NCI-H2196 (cell line): Measurements from ENCODE around the gene ZCCHC7.
"Not testable (repeated sequence)": the region's sequence is repeated elsewhere in the genome, so short reads cannot be mapped to it uniquely, and the experiment has no call there.

Experiments
- DNase-seq: peaks from one replicate; lab custom pipeline; 2025; ENCODE audit not compliant: unreplicated experiment; lab: John Stamatoyannopoulos, UW

The ZCCHC7 gene

DNA sequence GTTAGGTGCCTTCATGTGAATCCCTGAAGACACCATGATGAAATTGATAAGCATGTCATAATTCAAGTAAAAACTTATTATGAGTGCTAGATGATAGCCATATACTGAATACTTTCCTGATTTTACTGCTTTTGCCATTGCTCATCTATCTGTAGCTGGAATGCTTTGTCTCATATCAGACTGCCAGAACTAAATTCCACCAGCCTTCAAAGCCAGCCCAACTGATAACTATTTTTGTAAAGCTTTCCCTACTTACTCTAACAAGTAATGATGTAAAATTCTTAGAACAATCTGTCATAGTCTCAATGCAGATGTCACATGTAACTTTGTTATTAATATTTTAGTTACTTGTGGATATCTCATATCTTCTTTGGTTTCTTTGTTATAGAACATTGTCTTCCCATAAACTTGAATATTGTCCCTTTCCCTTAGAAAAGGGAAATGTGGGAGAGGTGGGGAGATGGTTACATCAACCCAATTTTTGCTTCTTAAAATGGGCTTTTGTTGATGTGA is 128.3 kb downstream of the ZCCHC7 start:
- no peak for DNase-seq

DNA sequence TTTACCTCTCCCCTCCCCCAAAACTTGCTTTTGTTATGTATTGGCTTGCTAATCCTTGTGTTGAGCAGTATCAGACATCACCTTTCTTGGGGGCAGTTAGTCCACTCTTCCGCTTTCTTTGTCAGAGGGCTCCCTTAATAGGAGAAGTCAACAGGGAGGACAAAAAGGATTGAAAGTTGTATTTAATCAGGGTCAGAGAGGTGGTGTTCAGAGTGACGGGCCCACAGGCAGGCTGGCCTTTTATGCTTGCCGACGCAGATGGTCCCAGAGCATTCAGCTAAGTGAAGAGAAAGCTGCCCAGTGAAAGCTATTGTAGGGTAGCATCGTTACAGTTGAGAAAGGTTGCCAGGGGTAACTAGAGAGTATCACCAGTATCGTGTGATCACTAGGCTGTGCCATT is 131.1 kb downstream of the ZCCHC7 start:
- no peak for DNase-seq

DNA sequence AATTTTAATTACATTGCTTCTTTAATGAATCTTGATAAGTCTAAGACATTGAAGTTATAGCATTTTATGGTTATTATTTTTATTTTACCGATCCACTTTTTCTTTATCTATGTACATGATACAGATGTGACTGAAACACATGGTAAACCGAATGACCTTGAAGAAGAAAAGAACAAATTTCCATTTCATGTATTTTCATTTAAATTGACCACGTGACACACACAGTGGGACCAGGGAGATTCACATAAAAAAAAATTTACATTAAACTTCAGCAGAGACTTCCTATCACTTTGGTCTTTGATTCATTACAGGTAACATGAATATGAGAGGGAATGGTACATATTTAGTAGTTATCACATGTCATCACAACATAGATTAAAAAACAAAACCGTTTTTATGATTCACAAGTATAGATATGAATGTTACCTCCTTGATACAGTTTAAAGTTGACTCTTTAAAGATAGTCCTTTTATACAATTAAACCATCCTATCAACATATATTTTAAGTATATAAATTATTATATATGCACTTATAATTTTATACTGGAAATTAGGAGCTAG is 133.1 kb downstream of the ZCCHC7 start:
- DNase-seq, result no peak

DNA sequence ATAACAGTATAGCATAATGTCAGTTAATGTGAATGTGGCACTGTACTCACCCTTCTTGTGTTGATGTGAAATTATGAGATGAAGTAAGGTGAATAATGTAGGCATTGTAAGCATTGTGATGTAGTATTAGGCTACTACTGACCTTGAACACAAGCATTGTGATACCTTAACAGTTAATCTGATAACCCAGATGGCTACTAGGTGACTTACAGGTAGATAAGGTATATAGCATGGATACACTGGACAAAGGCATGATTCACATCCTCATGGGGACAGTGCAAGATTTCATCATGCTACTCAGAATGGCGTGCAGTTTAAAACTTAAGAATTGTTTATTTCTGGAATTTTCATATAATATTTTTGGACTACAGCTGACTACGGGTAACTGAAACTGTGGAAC is 134.8 kb downstream of the ZCCHC7 start:
- no peak for DNase-seq

DNA sequence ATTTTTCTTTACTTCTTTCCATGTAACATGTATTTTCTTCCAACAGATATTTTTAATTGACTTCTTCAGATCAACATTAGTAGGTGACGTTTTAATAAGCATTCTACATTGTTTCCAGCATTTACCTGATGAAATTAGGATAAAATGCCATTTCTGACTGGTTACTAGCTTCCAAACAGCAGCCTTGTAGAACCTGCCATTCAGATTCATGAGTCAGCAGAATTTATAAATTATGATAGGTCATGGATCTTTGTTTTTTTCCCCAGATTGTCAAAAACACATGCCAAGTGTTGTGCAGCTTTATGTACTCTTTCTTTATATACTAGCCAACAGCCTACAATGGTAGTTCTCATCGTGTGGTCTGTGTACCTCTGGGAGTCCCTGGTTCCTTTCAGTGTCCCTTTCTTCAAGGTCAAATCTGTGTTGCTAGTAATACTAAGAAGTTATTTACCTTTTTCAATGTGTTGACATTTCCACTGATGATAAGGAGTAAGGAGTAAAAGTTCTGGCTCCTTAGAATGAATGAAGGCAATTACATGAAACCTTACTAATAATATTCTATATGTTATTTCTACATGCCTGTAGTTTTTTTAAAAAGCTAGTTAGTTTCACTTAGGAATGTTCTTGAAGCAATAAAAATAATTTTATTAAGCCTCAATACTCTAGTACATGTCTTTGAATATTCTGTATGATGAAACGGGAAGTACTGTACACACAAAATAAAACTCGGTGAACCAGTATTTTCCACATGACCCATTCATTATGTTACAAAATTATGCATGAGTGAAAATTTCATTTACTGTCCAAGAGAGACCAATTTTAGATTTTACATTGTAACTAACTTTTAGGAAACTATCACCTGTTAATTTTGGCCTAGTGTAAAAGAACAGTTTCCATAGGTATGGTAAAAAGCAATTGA is 135.8 kb downstream of the ZCCHC7 start:
- DNase-seq, result no peak

DNA sequence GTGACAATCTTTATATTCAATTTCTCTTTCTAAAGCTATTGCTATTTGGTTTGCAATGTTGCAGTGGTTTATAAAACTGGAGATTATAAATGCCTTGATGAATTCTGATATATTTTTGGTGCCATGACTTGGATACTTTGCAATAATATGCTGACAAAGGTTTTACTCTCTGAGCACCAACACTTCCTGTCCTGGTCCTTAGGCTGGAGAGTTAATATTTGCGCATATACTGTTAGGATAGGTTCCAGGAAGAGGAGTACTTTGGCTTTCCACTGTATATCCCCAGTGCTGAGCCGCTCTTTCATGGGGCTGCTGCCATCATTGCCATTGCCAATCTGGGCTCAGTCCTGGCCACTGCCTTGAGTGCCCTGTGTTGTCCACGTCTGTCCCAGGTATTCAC is 139.6 kb downstream of the ZCCHC7 start:
- DNase-seq, result no peak

DNA sequence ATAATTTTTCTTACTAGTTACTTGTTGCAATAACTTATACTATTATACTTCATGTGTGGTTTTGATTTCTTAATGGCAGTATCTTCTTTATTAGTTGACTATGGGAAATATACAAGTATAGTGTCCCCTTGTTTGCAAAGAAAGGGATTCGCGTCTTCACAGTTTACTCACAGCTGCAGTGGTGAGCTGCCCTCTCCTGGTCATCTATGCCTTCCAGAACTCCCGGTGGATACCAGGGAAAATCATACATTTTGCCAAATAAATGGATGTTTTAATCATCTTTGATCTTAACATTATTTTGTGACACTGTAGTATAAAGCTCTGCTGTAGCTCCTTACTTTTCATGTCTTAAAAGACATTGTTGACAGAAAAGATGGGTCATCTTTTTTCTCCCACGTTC is 142.0 kb downstream of the ZCCHC7 start:
- DNase-seq, result peak; percentile 36

DNA sequence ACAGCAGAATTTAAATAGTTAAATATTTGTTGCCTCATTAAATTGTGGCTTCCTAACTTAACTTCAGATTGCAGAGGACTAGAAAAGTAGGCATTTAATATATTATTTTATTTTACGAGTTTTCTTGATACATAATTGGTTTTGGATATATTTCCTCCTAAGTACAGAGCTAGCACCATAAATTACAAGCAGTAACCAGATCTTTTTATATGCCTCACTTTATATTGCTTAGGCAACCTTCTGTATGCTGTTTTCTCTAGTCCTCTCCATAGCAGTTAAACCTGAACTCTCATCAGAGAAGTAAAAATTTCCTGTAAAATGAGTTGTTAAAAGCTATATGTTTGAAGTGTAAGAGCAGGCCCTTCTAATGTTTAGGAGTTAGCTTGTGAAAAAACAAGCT is 144.2 kb downstream of the ZCCHC7 start:
- DNase-seq, result no peak

DNA sequence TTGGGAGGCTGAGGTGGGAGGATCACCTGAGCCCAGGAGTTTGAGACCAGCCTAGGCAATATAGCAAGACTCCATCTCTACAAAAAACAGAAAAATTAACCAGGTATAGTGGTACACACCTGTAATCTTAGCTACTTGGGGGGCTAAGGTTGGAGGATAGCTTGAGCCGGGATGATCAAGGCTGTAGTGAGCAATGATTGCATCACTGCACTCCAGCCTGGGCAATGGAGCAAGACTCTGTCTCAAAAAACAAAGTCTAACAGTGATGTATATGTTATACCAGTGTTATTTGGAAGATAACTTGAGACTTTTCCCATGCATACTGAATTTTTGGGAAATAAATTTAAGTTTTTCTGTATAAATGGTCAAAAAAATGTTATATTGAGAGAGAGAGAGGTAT is 146.3 kb downstream of the ZCCHC7 start:
- DNase-seq, result no peak

DNA sequence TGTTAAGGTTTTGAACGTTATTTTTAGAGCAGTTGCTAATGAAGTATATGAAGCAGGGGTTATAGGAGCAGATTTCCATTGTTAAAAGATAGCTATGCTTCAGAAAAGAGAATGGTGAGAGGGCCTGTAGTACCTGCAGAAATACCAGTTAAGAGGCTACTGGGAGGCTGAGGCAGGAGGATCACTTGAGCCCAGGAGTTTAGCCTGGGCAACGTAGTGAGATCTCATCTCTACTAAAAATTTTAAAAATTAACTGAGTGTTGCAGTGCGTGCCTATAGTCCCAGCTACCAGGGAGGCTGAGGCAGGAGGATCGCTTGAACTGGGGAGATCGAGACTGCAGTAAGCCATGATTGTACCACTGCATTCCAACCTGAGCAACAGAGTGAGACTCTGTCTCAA is 148.8 kb downstream of the ZCCHC7 start:
- no peak for DNase-seq

DNA sequence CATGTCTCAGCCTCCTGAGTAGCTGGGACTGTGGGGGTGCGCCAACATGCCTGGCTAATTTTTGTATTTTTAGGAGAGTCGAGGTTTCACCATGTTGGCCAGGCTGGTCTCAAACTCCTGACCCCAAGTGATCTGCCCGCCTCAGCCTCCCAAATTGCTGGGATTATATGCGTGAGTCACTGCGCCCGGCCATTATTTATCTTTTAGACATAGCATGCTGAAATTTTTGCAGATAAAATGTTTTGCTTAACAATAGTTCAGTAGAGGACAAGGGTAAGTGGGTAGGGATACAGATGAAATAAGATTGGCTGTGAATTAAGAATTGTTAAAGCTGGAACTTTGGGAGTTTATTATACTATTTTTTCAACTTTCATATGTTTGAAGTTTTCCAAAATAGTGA is 151.3 kb downstream of the ZCCHC7 start:
- DNase-seq, result no peak

DNA sequence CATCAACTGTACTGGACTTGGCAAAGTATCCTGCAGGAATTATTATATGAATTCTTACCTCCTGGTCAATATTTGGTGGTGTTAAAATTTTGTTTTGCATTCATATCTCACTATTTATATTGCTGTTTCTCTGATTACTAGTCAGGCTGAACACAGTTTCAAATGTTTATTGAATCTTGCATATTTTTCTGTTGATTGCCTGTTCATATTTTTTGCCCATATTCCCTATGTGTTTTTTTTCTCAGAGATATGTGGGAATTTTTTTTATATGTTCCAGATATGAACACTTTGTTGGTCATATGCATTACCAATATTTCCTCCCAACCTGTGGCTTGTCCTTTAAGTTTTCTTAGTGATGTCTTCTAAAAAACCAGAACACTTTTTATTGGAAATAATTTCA is 153.2 kb downstream of the ZCCHC7 start:
- DNase-seq, result no peak

DNA sequence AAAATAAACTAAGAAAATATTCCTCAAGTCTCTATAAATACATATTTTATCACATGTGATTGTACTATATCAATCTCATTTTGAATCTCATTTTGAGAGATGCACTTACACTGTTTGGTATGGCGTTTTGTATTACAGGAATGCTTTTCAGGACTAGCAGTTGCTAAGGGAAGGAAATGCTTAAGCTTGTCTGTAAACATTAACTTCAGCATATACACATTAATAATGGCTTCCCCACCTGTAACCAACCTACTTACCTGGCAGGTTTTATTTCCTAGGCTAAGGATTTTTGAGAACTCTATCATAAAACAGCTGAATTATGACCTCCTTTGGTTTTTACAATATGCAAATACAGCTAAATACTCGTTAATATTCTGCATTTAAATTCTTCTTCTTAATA is 161.2 kb downstream of the ZCCHC7 start:
- peak; percentile 14 for DNase-seq

DNA sequence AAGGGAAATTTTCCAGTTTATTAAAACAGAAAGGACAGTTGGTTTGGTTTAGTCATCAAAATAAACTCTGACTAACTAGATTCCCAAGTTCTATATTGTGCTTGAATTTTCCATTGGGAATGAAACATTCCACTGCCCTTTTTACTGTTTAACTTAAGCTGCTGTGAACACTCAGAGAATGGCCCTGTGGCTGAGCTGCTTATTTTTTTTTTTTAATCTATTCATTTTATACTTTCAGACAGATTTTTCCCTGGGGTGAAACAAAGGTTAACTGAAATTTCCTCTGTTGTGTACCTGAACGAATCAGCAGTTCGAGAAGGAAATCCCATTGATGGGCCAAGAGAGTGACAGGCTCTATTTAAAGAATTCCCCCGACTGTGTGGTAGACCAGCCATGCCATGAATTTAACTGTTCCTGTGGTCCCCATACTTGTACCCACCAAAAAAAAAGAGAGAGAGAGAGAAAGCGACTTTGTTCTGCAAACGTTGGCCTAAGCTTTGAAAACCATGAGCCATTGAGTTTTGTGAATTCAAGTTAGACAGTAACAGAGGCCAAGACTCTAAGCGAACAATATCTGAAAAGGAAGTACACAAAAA is 163.5 kb downstream of the ZCCHC7 start:
- DNase-seq, result no peak

DNA sequence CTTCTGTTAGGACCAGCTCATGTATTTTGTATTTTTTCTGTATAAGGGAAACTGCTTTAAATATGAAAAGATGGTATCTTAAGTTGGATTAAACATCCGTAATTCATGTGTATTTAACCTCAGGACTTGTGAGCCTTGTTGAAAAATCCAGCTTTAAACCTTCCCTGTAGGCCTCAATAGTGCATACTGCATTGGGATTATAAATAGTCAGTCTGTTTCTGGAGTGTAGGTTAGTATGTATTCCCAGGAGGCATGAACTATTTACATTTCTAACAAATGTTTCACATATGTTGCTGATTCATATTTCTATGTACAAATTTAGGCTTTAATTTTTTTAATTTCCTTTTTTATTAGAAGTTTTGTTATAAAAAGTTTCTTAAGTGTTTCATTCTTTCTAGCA is 164.3 kb downstream of the ZCCHC7 start:
- no peak for DNase-seq

DNA sequence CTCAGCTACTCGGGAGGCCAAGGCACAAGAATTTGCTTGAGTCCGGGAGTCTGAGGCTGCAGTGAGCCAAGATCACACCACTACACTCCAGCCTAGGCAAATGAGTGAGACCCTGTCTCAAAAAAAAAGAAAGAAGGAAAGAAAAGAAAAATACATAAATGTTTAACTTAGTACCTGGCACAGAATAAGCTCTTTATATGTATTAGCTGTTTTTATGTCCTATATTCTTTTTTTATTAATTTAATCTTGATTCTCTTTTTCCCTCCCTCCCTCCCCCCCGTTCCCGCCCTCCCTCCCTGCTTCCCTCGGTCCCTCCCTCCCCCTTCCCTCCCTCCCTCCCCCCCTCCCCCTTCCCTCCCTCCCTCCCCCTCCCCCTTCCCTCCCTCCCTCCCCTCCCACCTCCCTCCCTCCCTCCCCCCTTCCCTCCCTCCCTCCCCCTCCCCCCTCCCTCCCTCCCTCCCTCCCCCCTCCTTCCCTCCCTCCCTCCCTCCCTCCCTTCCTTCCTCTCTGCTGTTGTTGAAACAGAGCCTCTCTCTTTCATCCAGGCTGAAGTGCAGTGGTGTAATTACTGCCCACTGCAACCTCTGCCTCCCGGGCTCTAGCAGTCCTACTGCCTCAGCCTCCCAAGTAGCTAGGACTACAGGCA is 166.3 kb downstream of the ZCCHC7 start:
- no peak for DNase-seq

DNA sequence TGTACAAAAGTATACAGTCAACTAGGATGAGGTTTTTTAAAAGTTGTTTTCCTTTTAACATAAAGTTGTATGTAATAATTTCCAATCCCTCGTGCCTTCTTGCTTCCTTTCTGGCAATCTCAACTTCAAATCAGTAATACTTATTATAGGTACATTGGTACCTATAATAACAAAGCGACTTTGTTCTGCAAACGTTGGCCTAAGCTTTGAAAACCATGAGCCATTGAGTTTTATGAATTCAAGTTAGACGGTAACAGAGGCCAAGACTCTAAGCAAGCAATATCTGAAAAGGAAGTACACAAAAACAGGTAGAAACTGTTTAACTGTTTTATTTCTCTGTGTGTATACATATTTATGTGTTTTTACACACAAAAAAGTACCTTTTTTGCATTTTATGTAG is 166.9 kb downstream of the ZCCHC7 start:
- no peak for DNase-seq

DNA sequence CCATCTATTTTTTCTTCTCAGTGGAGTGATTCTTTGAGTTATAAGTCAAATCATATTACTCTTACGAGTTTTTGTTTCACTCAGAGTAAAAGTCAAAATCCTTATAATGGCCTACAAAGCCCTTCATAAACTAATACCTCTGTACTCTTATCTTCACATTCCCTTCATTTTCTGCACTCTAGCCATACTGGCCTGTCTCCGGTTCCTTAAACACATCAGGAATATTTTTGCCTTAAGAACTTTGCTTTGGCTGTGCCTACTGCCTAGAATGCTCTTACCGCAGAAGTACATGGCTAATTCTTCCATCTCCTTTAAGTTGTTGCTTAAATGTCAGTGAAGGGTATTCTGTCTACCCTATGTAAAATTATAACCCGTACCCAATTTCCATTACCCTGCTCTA is 169.3 kb downstream of the ZCCHC7 start:
- no peak for DNase-seq

DNA sequence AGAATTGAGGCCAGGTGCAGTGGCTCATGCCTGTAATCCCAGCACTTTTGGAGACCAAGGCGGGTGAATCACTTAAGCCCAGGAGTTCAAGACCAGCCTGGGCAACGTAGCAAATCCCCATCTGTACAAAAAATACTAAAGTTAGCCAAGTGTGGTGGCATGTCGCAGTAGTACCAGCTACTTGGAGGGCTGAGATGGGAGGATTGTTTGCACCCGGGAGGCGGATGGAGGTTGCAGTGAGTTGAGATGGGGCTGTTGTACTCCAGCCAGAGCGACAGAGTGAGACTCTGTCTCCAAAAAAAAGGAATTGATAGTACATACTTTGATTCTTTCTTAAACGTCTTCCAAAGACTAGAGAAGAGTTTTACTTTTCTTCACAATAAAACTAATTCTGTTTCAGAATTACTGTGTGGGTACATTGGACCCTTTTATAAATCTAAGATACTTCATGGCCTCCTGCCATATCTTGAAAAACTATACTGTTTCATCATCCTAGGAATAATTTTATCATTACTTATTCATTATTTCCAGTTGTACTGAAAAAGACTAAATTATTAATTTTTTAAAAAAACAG is 170.1 kb downstream of the ZCCHC7 start:
- DNase-seq, result no peak

DNA sequence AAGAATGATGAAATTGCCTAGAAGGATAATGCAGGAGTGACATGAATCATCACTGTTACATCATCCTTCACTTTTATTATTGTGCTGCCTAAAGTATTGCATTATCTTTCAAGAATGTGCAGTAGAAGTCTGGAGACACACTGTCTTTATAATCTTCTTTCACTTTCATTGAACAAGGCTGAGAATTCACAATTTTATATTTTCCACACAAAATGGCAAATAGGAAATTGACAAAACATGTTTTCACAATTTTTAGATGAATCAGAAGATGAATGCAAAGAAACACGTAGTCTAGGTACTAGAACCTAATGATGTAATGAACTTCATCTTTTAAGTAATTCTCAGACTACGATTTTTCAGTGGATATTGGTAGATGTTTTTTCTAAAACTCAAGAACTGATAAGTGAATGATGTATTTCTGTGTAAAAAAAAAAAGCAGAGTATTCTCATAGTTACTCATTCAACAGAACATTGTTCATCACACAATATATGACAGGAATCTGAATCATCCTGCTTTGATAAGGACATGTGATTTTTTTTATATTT is 170.6 kb downstream of the ZCCHC7 start:
- no peak for DNase-seq

DNA sequence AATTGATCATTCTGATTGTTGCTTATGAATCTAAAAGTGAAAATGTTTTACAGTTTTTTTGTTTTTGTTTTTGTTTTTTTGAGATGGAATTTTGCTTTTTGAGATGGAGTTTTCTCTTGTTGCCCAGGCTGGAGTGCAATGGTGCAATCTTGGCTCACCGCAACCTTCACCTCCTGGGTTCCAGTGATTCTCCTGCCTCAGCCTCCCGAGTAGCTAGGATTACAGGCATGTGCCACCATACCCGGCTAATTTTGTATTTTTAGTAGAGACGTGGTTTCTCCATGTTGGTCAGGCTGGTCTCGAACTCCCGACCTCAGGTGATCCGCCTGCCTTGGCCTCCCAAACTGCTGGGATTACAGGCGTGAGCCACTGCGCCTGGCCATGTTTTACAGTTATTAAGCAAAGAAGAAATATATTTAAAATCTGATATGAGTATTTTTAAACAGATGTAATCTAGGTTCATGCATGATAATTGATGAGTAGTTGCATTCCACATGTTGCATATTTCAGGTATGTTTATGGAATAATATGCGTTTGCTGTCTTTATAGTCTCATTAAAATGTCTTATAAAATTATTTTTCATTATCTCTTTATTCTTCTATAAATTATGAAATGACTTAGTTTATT is 171.4 kb downstream of the ZCCHC7 start:
- not testable (repeated sequence) for DNase-seq
